ENCODE measurements around the gene SYT12. TPM values are rescaled to one million over a fixed set of nuclear protein-coding genes. Genes with fewer than 3 reads are reported as not detected.
A peak's percentile ranks its signal among the peaks of the same experiment; 100 is the strongest.

Gene SYT12
- total RNA-seq, 1 donor from 2014 or later = 0.05 TPM

DNA sequence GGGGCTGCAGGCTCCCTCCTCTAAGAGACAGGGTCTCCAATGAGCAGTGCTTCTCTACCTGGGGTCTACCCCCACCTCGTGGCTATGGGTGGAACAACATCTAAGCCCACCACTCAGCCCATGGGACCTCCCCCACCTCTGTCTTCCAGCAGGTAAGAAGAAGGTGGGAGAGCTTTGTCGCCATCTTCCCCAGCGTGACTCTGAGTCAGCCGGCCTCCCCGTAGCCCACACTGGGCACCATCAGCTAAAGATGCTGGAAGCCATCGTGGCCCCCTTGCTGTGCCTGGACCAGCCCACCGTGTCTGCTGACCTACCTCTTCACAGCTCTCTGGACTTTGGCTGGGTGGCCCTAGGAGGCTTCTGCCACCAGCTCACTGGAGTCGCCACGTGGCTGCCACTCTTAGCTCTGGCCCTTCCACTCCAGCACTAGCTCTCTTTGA is 46.9 kb upstream of the SYT12 start:
- intact Hi-C loops (cut with micrococcal nuclease) = no loop called here
- Histone ChIP-seq H3K9me3 (replicated peaks) (peaks cover 14% of the 10 kb centered on the region), H3K27ac (replicated peaks) (no peak overlapping the region), H3K4me3 (no peak overlapping the region), H3K4me1 (no peaks in the 10 kb centered on the region), H3K36me3 (peaks cover 3% of the 10 kb centered on the region), H3K27me3 (ENCODE audit: low read depth) (no peaks in the 10 kb centered on the region)
- TF ChIP-seq, protein P1, sequence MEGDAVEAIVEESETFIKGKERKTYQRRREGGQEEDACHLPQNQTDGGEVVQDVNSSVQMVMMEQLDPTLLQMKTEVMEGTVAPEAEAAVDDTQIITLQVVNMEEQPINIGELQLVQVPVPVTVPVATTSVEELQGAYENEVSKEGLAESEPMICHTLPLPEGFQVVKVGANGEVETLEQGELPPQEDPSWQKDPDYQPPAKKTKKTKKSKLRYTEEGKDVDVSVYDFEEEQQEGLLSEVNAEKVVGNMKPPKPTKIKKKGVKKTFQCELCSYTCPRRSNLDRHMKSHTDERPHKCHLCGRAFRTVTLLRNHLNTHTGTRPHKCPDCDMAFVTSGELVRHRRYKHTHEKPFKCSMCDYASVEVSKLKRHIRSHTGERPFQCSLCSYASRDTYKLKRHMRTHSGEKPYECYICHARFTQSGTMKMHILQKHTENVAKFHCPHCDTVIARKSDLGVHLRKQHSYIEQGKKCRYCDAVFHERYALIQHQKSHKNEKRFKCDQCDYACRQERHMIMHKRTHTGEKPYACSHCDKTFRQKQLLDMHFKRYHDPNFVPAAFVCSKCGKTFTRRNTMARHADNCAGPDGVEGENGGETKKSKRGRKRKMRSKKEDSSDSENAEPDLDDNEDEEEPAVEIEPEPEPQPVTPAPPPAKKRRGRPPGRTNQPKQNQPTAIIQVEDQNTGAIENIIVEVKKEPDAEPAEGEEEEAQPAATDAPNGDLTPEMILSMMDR (IDR thresholded peaks at IDR 0.05; ENCODE audit: borderline replicate concordance) = peak; percentile 49
- DNase-seq = no peak

DNA sequence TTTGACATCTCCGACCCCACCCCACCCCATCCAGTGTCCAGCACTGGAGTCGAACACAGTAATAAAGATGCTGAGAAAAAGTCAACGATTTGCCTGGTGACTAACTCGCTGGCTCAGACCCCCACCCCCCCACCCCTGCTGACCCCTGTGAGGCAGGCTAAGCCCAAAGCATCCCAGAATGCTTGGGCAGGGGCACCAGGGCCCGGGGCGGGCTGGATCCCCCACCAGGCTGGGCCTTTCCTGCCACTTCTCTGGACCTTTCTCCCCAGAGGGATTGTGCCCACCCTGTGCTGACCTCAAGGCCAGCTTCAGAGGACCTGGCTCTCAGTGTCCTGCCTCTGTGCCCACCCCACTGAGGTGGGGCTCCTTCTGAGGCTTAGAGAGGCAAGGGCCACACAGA is 46.0 kb upstream of the SYT12 start:
- DNase-seq = no peak
- intact Hi-C loops (cut with micrococcal nuclease) = no loop called here
- TF ChIP-seq, protein P1 (IDR thresholded peaks at IDR 0.05; ENCODE audit: borderline replicate concordance) = no peak
- Histone ChIP-seq H3K27me3 (ENCODE audit: low read depth) (no peaks in the 10 kb centered on the region), H3K36me3 (peaks cover 3% of the 10 kb centered on the region), H3K4me3 (no peak overlapping the region), H3K9me3 (replicated peaks) (peaks cover 14% of the 10 kb centered on the region), H3K4me1 (peaks cover 7% of the 10 kb centered on the region), H3K27ac (replicated peaks) (no peak overlapping the region)

DNA sequence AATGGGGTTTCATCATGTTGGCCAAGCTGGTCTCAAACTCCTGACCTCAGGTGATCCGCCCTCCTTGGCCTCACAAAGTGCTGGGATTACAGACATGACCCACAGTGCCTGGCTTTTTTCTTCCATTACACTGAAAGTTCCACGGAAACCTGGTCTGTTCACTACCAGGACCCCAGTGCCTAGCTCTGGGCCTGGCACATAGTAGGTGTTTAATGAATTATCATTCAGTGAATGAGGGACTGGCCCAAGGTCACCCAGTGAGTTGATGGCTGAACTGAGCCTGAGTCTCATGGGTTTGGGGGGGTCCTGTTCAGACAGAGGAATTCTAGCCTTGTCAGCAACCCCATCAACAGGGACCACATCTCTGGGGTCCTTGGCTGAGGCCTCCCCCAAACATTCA is 44.7 kb upstream of the SYT12 start:
- Histone ChIP-seq H3K36me3 (peaks cover 3% of the 10 kb centered on the region), H3K27me3 (ENCODE audit: low read depth) (no peaks in the 10 kb centered on the region), H3K4me1 (peaks cover 15% of the 10 kb centered on the region), H3K4me3 (no peak overlapping the region), H3K9me3 (replicated peaks) (peaks cover 14% of the 10 kb centered on the region), H3K27ac (replicated peaks) (no peak overlapping the region)
- DNase-seq = no peak
- intact Hi-C loops (cut with micrococcal nuclease) = no loop called here
- TF ChIP-seq, protein P1 (IDR thresholded peaks at IDR 0.05; ENCODE audit: borderline replicate concordance) = no peak

DNA sequence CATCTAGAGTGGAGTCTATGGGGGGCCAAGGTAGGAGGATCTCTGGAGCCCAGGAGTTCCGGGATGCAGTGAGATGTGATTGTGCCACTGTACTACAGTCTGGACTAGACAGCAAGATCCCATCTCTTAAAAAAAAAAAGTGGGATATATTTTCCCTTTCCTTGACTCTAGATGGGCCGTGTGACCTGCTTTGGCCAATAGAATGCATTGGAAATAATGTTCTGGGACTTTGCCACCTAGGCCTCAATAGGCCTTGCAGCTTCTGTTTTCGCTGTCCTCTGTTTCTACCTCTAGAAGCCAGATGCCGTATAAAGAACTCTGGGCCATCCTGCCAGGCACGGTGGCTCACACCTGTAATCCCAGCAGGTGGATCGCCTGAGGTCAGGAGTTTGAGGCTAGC is 44.2 kb upstream of the SYT12 start:
- DNase-seq = no peak
- Histone ChIP-seq H3K4me3 (no peak overlapping the region), H3K4me1 (peaks cover 16% of the 10 kb centered on the region), H3K27ac (replicated peaks) (no peak overlapping the region), H3K9me3 (replicated peaks) (peaks cover 14% of the 10 kb centered on the region), H3K36me3 (peaks cover 3% of the 10 kb centered on the region), H3K27me3 (ENCODE audit: low read depth) (no peaks in the 10 kb centered on the region)
- TF ChIP-seq, protein P1 (IDR thresholded peaks at IDR 0.05; ENCODE audit: borderline replicate concordance) = no peak
- intact Hi-C loops (cut with micrococcal nuclease) = no loop called here

DNA sequence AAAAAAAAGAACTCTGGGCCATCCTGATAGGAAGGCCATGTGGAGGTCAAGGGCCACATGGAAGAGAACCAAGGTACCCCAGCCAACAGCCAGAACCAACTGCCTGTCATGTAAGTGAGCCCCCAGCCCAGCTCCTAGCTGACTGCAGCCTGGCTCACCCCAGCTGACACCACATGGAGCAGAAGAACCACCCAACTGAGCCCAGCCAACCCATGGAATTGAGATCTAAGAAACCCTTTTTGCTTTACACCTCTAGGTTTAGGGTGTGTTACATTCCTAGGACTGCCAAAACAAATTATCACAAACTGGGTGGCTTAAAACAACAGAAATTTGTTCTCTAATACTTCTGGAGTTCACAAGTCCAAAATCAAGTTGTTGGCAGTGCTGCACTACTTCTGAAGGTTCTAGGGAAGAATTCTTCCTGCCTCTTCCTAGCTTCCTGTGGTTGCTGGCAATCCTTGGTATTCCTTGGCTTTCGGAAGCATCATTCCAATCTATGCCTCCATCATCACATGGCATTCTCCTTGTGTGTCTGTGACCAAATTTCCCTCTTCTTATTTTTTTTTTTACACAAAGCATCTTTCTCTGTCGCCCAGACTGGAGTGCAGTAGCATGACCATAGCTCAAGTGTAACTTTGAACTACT is 43.5 kb upstream of the SYT12 start:
- DNase-seq = no peak

More for the DNA sequence above, 43.5 kb upstream of the SYT12 start:
- intact Hi-C loops (cut with micrococcal nuclease) = no loop called here
- Histone ChIP-seq H3K4me3 (no peak overlapping the region), H3K27me3 (ENCODE audit: low read depth) (no peaks in the 10 kb centered on the region), H3K9me3 (replicated peaks) (peaks cover 14% of the 10 kb centered on the region), H3K27ac (replicated peaks) (no peak overlapping the region), H3K4me1 (peaks cover 23% of the 10 kb centered on the region), H3K36me3 (peaks cover 3% of the 10 kb centered on the region)
- TF ChIP-seq, protein P1 (IDR thresholded peaks at IDR 0.05; ENCODE audit: borderline replicate concordance) = no peak

Measured in left ventricle myocardium inferior (tissue), 1 donor.